HCT116 (cell line): ENCODE measurements around the gene EEF1AKMT4.

Experiments used
- CBX3 ChIP-seq: IDR thresholded peaks from 2 replicates; pipeline ENCODE4 v1.6.1; 2012; ENCODE audit warnings: low read depth
- EGR1 ChIP-seq: IDR thresholded peaks from 2 replicates; pipeline ENCODE4 v1.6.1; 2012; ENCODE audit warnings: low read depth
- MAX ChIP-seq: IDR thresholded peaks from 2 replicates; pipeline ENCODE4 v1.6.1; 2012
- POLR2A ChIP-seq: IDR thresholded peaks from 2 replicates; pipeline ENCODE4 v1.7.0; 2011; ENCODE audit warnings: borderline replicate concordance; ENCODE audit not compliant: insufficient read depth, insufficient read length; ENCODE audit errors: extremely low read depth
- SIN3A ChIP-seq: IDR thresholded peaks from 2 replicates; pipeline ENCODE4 v1.6.1; 2012; ENCODE audit warnings: low read depth

- TF ChIP-seq SIN3A (no peak), EGR1 (no peak), POLR2A (no peak), MAX (no peak), CBX3 (no peak)
These were observed 37.8 kb upstream of the EEF1AKMT4 start for GRCh38 chr3:184211718-184212117.
